Measurements from ENCODE around the gene MMP1.

GRCh38 chr11:102780491-102780918 is 17.5 kb downstream of the MMP1 start, which contains the start of gene MMP10:
- TF ChIP-seq POLR2A (IDR thresholded peaks at IDR 0.05) = no peak
- peak in 2 of 6 experiments; percentile 8 to 11 for TF ChIP-seq CTCF (IDR thresholded peaks at IDR 0.05)
